Esophagus muscularis mucosa (tissue), 3 donors: ENCODE data around the gene DPPA5.

ENCODE experiments used
- CTCF ChIP-seq, 3 experiments: fragments of 200-600 bp in 2 of 3; fragments of 450-650 bp in 1 of 3; sonication (generic) in 2 of 3; IDR thresholded peaks; one replicate each; pipeline ENCODE4 v1.5.1; 2017 to 2019; ENCODE audit warnings: antibody characterized with exemption in 3 of 3, mild to moderate bottlenecking in 2 of 3, moderate library complexity in 1 of 3
- POLR2AphosphoS5 ChIP-seq, 2 donors: sonication (generic); formaldehyde crosslinking; IDR thresholded peaks; one replicate each; pipeline ENCODE4 v1.6.1; 2017; ENCODE audit warnings: antibody characterized with exemption in 2 of 2

- TF ChIP-seq CTCF (IDR thresholded peaks at IDR 0.05) (no peak), POLR2AphosphoS5 (IDR thresholded peaks at IDR 0.05) (no peak)
These were observed 8.9 kb upstream of the DPPA5 start for GRCh38 chr6:73362869-73363536.
